Germinal center (tissue), 1 donor: ENCODE results near the gene VENTX.

Experiments
- DNase-seq: peaks from one replicate; pipeline ENCODE4 v3.0.0; 2012; ENCODE audit warnings: mixed read lengths, low spot score

The VENTX gene

GRCh38 chr10:133201948-133202725 lies 35.5 kb upstream of the VENTX start:
- no peak for DNase-seq

- no peak for DNase-seq
Measured at GRCh38 chr10:133202778-133203651, 34.6 kb upstream of the VENTX start.

GRCh38 chr10:133203652-133204195 lies 33.9 kb upstream of the VENTX start:
- DNase-seq, result no peak

GRCh38 chr10:133204226-133205015 lies 33.2 kb upstream of the VENTX start:
- no peak for DNase-seq

- no peak for DNase-seq
Measured at GRCh38 chr10:133205146-133205545, 32.5 kb upstream of the VENTX start.

- DNase-seq, result no peak
Measured at GRCh38 chr10:133206356-133207040, 31.2 kb upstream of the VENTX start.

- DNase-seq, result no peak
Measured at GRCh38 chr10:133207041-133207600, 30.5 kb upstream of the VENTX start.

- DNase-seq, result no peak
Measured at GRCh38 chr10:133207627-133208026, 30.0 kb upstream of the VENTX start.

- DNase-seq, result no peak
Measured at GRCh38 chr10:133208466-133208865, 29.2 kb upstream of the VENTX start.

GRCh38 chr10:133209117-133209516 lies 28.5 kb upstream of the VENTX start:
- no peak for DNase-seq

- DNase-seq, result no peak
Measured at GRCh38 chr10:133209641-133210040, 28.0 kb upstream of the VENTX start.

GRCh38 chr10:133210398-133211140 lies 27.1 kb upstream of the VENTX start:
- no peak for DNase-seq

GRCh38 chr10:133211141-133211830 lies 26.4 kb upstream of the VENTX start:
- DNase-seq, result no peak

- DNase-seq, result no peak
Measured at GRCh38 chr10:133211959-133212852, 25.4 kb upstream of the VENTX start.

GRCh38 chr10:133212853-133213494 lies 24.7 kb upstream of the VENTX start:
- no peak for DNase-seq

- no peak for DNase-seq
Measured at GRCh38 chr10:133213641-133214467, 23.8 kb upstream of the VENTX start.
